GM12878 (cell line): ENCODE results near the gene INSIG2. TPM values are rescaled to one million over a fixed set of nuclear protein-coding genes. Genes with fewer than 3 reads are reported as not detected.

Source experiments
- ATAC-seq: fragments of 200-7000 bp; cut with Tn5 transposase; 3 replicates; pipeline ENCODE4 v1.9.1; 2020; ENCODE audit warnings: mild to moderate bottlenecking, moderate library complexity
- BruUV-seq: library from RNA; stranded (reverse); fragments of 400-500 nt; replicated peaks from 2 replicates; lab custom pipeline; 2021; lab: Mats Ljungman, UMichigan
- CTCF ChIA-PET: fragments of 300-600 bp; sonication (Branson Sonifier 250); formaldehyde crosslinking; extraction: SDS; loops from one replicate; lab custom pipeline; 2021; ENCODE audit warnings: inconsistent platforms; lab: Yijun Ruan, JAX
- POLR2A ChIA-PET: fragments of 350-600 bp; formaldehyde crosslinking; extraction: SDS; loops from one replicate; lab custom pipeline; 2021; ENCODE audit warnings: inconsistent platforms; lab: Charles Lee
- RAD21 ChIA-PET: fragments of 300-600 bp; sonication (Branson Sonifier 250); formaldehyde crosslinking; loops from one replicate; lab custom pipeline; 2023; ENCODE audit warnings: antibody characterized with exemption; ENCODE audit not compliant: unreplicated experiment; lab: Charles Lee
- SMC1A ChIA-PET: fragments of 300-600 bp; sonication (Branson Sonifier 250); formaldehyde crosslinking; loops from one replicate; lab custom pipeline; 2023; ENCODE audit not compliant: unreplicated experiment, uncharacterized antibody; lab: Charles Lee
- DNase-seq: peaks from one replicate; pipeline ENCODE4 v3.0.0-alpha.2; 2011; ENCODE audit warnings: low read depth, low spot score
- FAIRE-seq: peaks from 3 replicates; lab custom pipeline; 2011; peaks lifted over from hg19 to GRCh38; lab: Jason Lieb, UNC
- H2AFZ ChIP-seq: 2 replicates; pipeline ENCODE4 v1.6.0; 2011; ENCODE audit warnings: low read depth, low read length, control low read depth; ENCODE audit not compliant: control insufficient read depth
- H3K27ac ChIP-seq: 2 replicates; pipeline ENCODE4 v1.5.1; 2011; ENCODE audit warnings: control low read depth; ENCODE audit not compliant: control insufficient read depth, insufficient read depth
- H3K27me3 ChIP-seq, 2 experiments: replicated peaks in 1 of 2; 2 replicates each; pipeline versions ENCODE4 v1.6.0 to v1.6.1; 2011; ENCODE audit warnings: low read length in 1 of 2; ENCODE audit not compliant: control insufficient read depth in 2 of 2, insufficient read depth in 2 of 2
- H3K36me3 ChIP-seq, 2 experiments: 2 replicates each; pipeline ENCODE4 v1.5.1; 2011; ENCODE audit warnings: low read length in 1 of 2; ENCODE audit not compliant: control insufficient read depth in 2 of 2, insufficient read depth in 2 of 2
- H3K4me1 ChIP-seq: 2 replicates; pipeline ENCODE4 v1.6.1; 2011; ENCODE audit warnings: mild to moderate bottlenecking, low read length, moderate library complexity, mixed read lengths; ENCODE audit not compliant: control insufficient read depth, insufficient read depth
- H3K4me2 ChIP-seq: 2 replicates; pipeline ENCODE4 v1.6.0; 2011; ENCODE audit warnings: control low read depth; ENCODE audit not compliant: control insufficient read depth, insufficient read depth
- H3K4me3 ChIP-seq: fragments of 200-600 bp; sonication (generic); 2 replicates; pipeline ENCODE4 v1.5.1; 2016
- H3K79me2 ChIP-seq: 2 replicates; pipeline ENCODE4 v1.6.0; 2011; ENCODE audit warnings: low read length; ENCODE audit not compliant: control insufficient read depth, insufficient read depth
- H3K9ac ChIP-seq: 2 replicates; pipeline ENCODE4 v1.8.0; 2011; ENCODE audit warnings: low read length, control low read depth, mixed read lengths; ENCODE audit not compliant: control insufficient read depth, insufficient read depth
- H3K9me3 ChIP-seq: replicated peaks from 3 replicates; pipeline ENCODE4 v1.5.1; 2011; ENCODE audit warnings: mild to moderate bottlenecking, low read length; ENCODE audit not compliant: control insufficient read depth, insufficient read depth
- H4K20me1 ChIP-seq: 2 replicates; pipeline ENCODE4 v1.6.0; 2011; ENCODE audit not compliant: control insufficient read depth, insufficient read depth
- ATF2 ChIP-seq: IDR thresholded peaks from 2 replicates; pipeline ENCODE4 v1.6.1; 2012; ENCODE audit warnings: low read length, inconsistent platforms
- BCL11A ChIP-seq: IDR thresholded peaks from 2 replicates; pipeline ENCODE4 v1.6.1; 2011; ENCODE audit warnings: low read depth, low read length
- CEBPZ ChIP-seq: fragments of 150-350 bp; IDR thresholded peaks from 2 replicates; pipeline ENCODE4 v1.6.1; 2016; ENCODE audit warnings: low read depth, low read length
- EZH2 ChIP-seq: IDR thresholded peaks from 2 replicates; pipeline ENCODE4 v1.6.1; 2012; ENCODE audit warnings: low read depth, mild to moderate bottlenecking, control low read depth, inconsistent platforms, low read length, borderline replicate concordance; ENCODE audit not compliant: control insufficient read depth
- PAX5 ChIP-seq: IDR thresholded peaks from 2 replicates; pipeline ENCODE4 v1.6.1; 2011; ENCODE audit warnings: low read depth, low read length, borderline replicate concordance
- PAX8 ChIP-seq: fragments of 450-650 bp; IDR thresholded peaks from 2 replicates; pipeline ENCODE4 v1.6.1; 2017; ENCODE audit warnings: mild to moderate bottlenecking, moderate library complexity
- POLR2AphosphoS5 ChIP-seq: IDR thresholded peaks from 2 replicates; pipeline ENCODE4 v1.6.1; 2011; ENCODE audit warnings: mild to moderate bottlenecking, low read length, inconsistent platforms
- RB1 ChIP-seq: fragments of 450-650 bp; formaldehyde crosslinking; IDR thresholded peaks from 2 replicates; pipeline ENCODE4 v1.6.1; 2017; ENCODE audit warnings: mild to moderate bottlenecking, borderline replicate concordance
- RCOR1 ChIP-seq: conservative IDR thresholded peaks from 2 replicates; pipeline ENCODE4 v1.6.1; 2012; ENCODE audit warnings: low read depth, low read length, improper control_type of control experiment
- REST ChIP-seq: IDR thresholded peaks from 2 replicates; pipeline ENCODE4 v1.6.1; 2012; ENCODE audit warnings: mild to moderate bottlenecking, low read depth, low read length
- STAT3 ChIP-seq: IDR thresholded peaks from 2 replicates; pipeline ENCODE4 v1.6.1; 2011; ENCODE audit warnings: low read depth, low read length, improper control_type of control experiment
- ZNF217 ChIP-seq: fragments of 450-650 bp; IDR thresholded peaks from 2 replicates; pipeline ENCODE4 v1.6.1; 2017; ENCODE audit warnings: antibody characterized with exemption, mild to moderate bottlenecking
- ZSCAN29 ChIP-seq: fragments of 450-650 bp; IDR thresholded peaks from 2 replicates; pipeline ENCODE4 v1.6.1; 2017; ENCODE audit warnings: mild to moderate bottlenecking, moderate library complexity
- WGBS: methylation state at CpG from one replicate; pipeline ENCODE4 v1.1.6; 2016; ENCODE audit warnings: low lambda C conversion rate; ENCODE audit not compliant: insufficient replicate concordance, insufficient coverage; ENCODE audit errors: missing lambda C conversion rate; 5-methylcytosine and 5-hydroxymethylcytosine counted together
- in situ Hi-C: fragments of 300-500 bp; cut with MboI; formaldehyde crosslinking; loops from 9 replicates; pipeline ENCODE4 v1.14.3; 2018; ENCODE audit warnings: mixed read lengths
- intact Hi-C: fragments of 100-400 bp; cut with micrococcal nuclease; formaldehyde crosslinking; loops from one replicate; pipeline ENCODE4 v1.14.2; 2022; ENCODE audit not compliant: unreplicated experiment
- polyA plus RNA-seq, 11 experiments: library from polyadenylated mRNA; depleted of rRNA in 4 of 11; unstranded in 6 of 11; stranded (reverse) in 5 of 11; fragments of >200 nt; fragmentation: Nextera tagmentation in 4 of 11; fragmentation: Illumina TruSeq in 1 of 11; extraction: Ambion mirVana in 4 of 11; extraction: Trizol in 1 of 11; gene quantifications; 1 replicate in 1 of 11; 2 replicates in 10 of 11; pipeline versions ENCODE4 v1.2.1 to v1.2.3, GENCODE V29; 2011 to 2016; ENCODE audit warnings: inconsistent platforms in 2 of 11, missing spikeins in 2 of 11, low read depth in 1 of 11
- total RNA-seq, 4 experiments: library from RNA; depleted of rRNA in 3 of 4; stranded (reverse); fragments of >200 nt in 3 of 4; fragmentation: Illumina TruSeq in 1 of 4; extraction: Trizol in 1 of 4; gene quantifications; 2 replicates each; pipeline versions ENCODE4 v1.2.1 to v1.2.3, GENCODE V29; 2013 to 2021

Gene INSIG2
- total and polyA plus RNA-seq, 10 of the 15 experiments (the other 5 are each of a cell fraction or from before 2014, with no cell fraction given) = 4.9 to 92.7 (median 12.0) TPM

GRCh38 chr2:118128826-118129225 is 40.6 kb downstream of the INSIG2 start (continued):
- TF ChIP-seq REST (no peak), BCL11A (no peak)

- H3K4me1 ChIP-seq = no peaks in the 10 kb centered on the region
- 83% methylated on average over 7 of the region's 7 CpGs for WGBS
- intact Hi-C loops (no loop called here), in situ Hi-C loops (no loop called here)
- H4K20me1 ChIP-seq = no peaks in the 10 kb centered on the region
- no TSS peak for BruUV-seq
- no peak for FAIRE-seq
- SMC1A ChIA-PET = interaction anchor here (1.0 to 1.5 kb wide), 3 partner anchors 11 to 47 kb away, joined by 3 to 5 read pairs (median 3); no protein-coding TSS in a partner anchor
- no peak overlapping the region for H3K27ac ChIP-seq
- no peak for ATAC-seq
- H3K9ac ChIP-seq = no peak overlapping the region
- H3K36me3 ChIP-seq = no peaks in the 10 kb centered on the region
- H3K4me3 ChIP-seq = no peak overlapping the region
- no peaks in the 10 kb centered on the region for H3K27me3 ChIP-seq
- RAD21 ChIA-PET = no interaction called here
- H2AFZ ChIP-seq = no peak overlapping the region
- POLR2A ChIA-PET = interaction anchor here (0.6 to 1.6 kb wide), 3 partner anchors 36 to 280 kb away, joined by 3 to 8 read pairs (median 3); no protein-coding TSS in a partner anchor
- no peaks in the 10 kb centered on the region for H3K79me2 ChIP-seq
- no peaks in the 10 kb centered on the region for H3K9me3 ChIP-seq
- DNase-seq = no peak
- H3K4me2 ChIP-seq = no peak overlapping the region
- CTCF ChIA-PET = interaction anchor here (0.7 to 1.8 kb wide), 2 partner anchors 42 to 316 kb away, joined by 3 to 5 read pairs; partner anchors contain the start of gene INSIG2
- TF ChIP-seq RCOR1 (no peak), CEBPZ (no peak), PAX8 (no peak), EZH2 (no peak), ATF2 (no peak), RB1 (no peak), ZSCAN29 (no peak), ZNF217 (no peak), POLR2AphosphoS5 (no peak), STAT3 (no peak), PAX5 (no peak)
Measured at GRCh38 chr2:118130385-118130784, 42.1 kb downstream of the INSIG2 start.
